GM10248 (cell line): ENCODE measurements around the gene LRRC26.

Experiments
- CTCF ChIA-PET: fragments of 300-600 bp; sonication (Branson Sonifier 250); formaldehyde crosslinking; extraction: SDS; loops from one replicate; lab custom pipeline; 2021; ENCODE audit warnings: antibody characterized with exemption; lab: Yijun Ruan, JAX
- POLR2A ChIA-PET: fragments of 350-650 bp; sonication (Branson Sonifier 250); formaldehyde crosslinking; extraction: SDS; loops from one replicate; lab custom pipeline; 2020; ENCODE audit warnings: antibody characterized with exemption; lab: Yijun Ruan, JAX
- DNase-seq: peaks from one replicate; pipeline ENCODE4 v3.0.0; 2012; ENCODE audit errors: extremely low spot score
- CTCF ChIP-seq: IDR thresholded peaks from 2 replicates; pipeline ENCODE4 v1.5.1; 2012; ENCODE audit warnings: mild to moderate bottlenecking, low read depth; ENCODE audit errors: extremely low read depth, missing control alignments, control extremely low read depth

The LRRC26 gene

GRCh38 chr9:137165250-137165836, 4.5 kb downstream of the LRRC26 start:
- ChIA-PET POLR2A (no interaction called here), CTCF (interaction anchor here (1.4 kb wide), 2 partner anchors 26 to 27 kb away, joined by 3 read pairs; partner anchors contain the start of gene GRIN1)
- no peak for TF ChIP-seq CTCF
- no peak for DNase-seq

- CTCF ChIA-PET, result no interaction called here
- DNase-seq, result no peak
- no peak for TF ChIP-seq CTCF
- POLR2A ChIA-PET, result no interaction called here
Measured at GRCh38 chr9:137164370-137165249, 5.2 kb downstream of the LRRC26 start.

- POLR2A ChIA-PET, result no interaction called here
- TF ChIP-seq CTCF, result no peak
- CTCF ChIA-PET, result no interaction called here
- no peak for DNase-seq
Measured at GRCh38 chr9:137163805-137164204, 6.0 kb downstream of the LRRC26 start.

GRCh38 chr9:137163365-137163715, 6.5 kb downstream of the LRRC26 start:
- ChIA-PET POLR2A (no interaction called here), CTCF (interaction anchor here (1.1 kb wide), 1 partner anchor 25 kb away, joined by 4 read pairs; the partner anchor contains the start of genes ANAPC2 and SSNA1)
- no peak for TF ChIP-seq CTCF
- no peak for DNase-seq

GRCh38 chr9:137162505-137163364, 7.1 kb downstream of the LRRC26 start:
- CTCF ChIA-PET, result interaction anchor here (1.1 kb wide), 1 partner anchor 26 kb away, joined by 4 read pairs; the partner anchor contains the start of genes ANAPC2 and SSNA1
- no peak for TF ChIP-seq CTCF
- no peak for DNase-seq
- POLR2A ChIA-PET, result no interaction called here
